A204.1 (cell line): ENCODE results near the gene IGFBP6.
"Not testable (repeated sequence)": the region's sequence is repeated elsewhere in the genome, so short reads cannot be mapped to it uniquely, and the experiment has no call there.

ENCODE experiments used
- FAIRE-seq: peaks from 2 replicates; lab custom pipeline; 2012; peaks lifted over from hg19 to GRCh38; lab: Jason Lieb, UNC

The IGFBP6 gene

GRCh38 chr12:53098354-53098981, 1.0 kb downstream of the IGFBP6 start:
- no peak for FAIRE-seq

- peak; percentile 99 for FAIRE-seq
Observed at GRCh38 chr12:53099071-53099882, 1.8 kb downstream of the IGFBP6 start.

GRCh38 chr12:53100466-53101151, 3.1 kb downstream of the IGFBP6 start:
- FAIRE-seq, result no peak

GRCh38 chr12:53101266-53101665, 3.8 kb downstream of the IGFBP6 start:
- FAIRE-seq, result no peak

- no peak for FAIRE-seq
Observed at GRCh38 chr12:53101931-53102781, 4.7 kb downstream of the IGFBP6 start.

GRCh38 chr12:53102883-53103807, 5.7 kb downstream of the IGFBP6 start, which contains the start of gene SOAT2:
SOAT2 (plus strand) TSS chr12:53103486; CDS start chr12:53103578, 92 bp downstream.
- FAIRE-seq, result no peak

GRCh38 chr12:53103860-53104305, 6.4 kb downstream of the IGFBP6 start:
- FAIRE-seq, result no peak

GRCh38 chr12:53105256-53105655, 7.8 kb downstream of the IGFBP6 start:
- no peak for FAIRE-seq

- FAIRE-seq, result no peak
Observed at GRCh38 chr12:53105712-53106439, 8.4 kb downstream of the IGFBP6 start.

GRCh38 chr12:53107122-53107521, 9.7 kb downstream of the IGFBP6 start:
- no peak for FAIRE-seq

- not testable (repeated sequence) for FAIRE-seq
Observed at GRCh38 chr12:53112431-53112830, 15.0 kb downstream of the IGFBP6 start.

GRCh38 chr12:53113136-53113705, 15.8 kb downstream of the IGFBP6 start:
- no peak for FAIRE-seq

- FAIRE-seq, result no peak
Observed at GRCh38 chr12:53113951-53114350, 16.5 kb downstream of the IGFBP6 start.

- no peak for FAIRE-seq
Observed at GRCh38 chr12:53115112-53115890, 17.8 kb downstream of the IGFBP6 start.

- FAIRE-seq, result no peak
Observed at GRCh38 chr12:53115891-53116648, 18.6 kb downstream of the IGFBP6 start.

- no peak for FAIRE-seq
Observed at GRCh38 chr12:53118751-53119300, 21.4 kb downstream of the IGFBP6 start.

- no peak for FAIRE-seq
Observed at GRCh38 chr12:53120685-53121525, 23.4 kb downstream of the IGFBP6 start.
